NCI-H1417 treated with DMSO at 0.1 percent for 48 hours (cell line): ENCODE data around the gene MRPL38.
"Not testable (repeated sequence)": the region's sequence is repeated elsewhere in the genome, so short reads cannot be mapped to it uniquely, and the experiment has no call there.

Source experiments
- DNase-seq: peaks from one replicate; lab custom pipeline; 2025; lab: John Stamatoyannopoulos, UW

The MRPL38 gene

GRCh38 chr17:75876190-75876937 lies 28.3 kb downstream of the MRPL38 start:
- DNase-seq = peak; percentile 21

GRCh38 chr17:75875940-75876189 lies 28.8 kb downstream of the MRPL38 start:
- DNase-seq = no peak

- DNase-seq = no peak
Measured at GRCh38 chr17:75875182-75875939, 29.3 kb downstream of the MRPL38 start.

- DNase-seq = no peak
Measured at GRCh38 chr17:75874323-75875181, 30.1 kb downstream of the MRPL38 start.

GRCh38 chr17:75873587-75874322 lies 30.9 kb downstream of the MRPL38 start:
- DNase-seq = no peak

- no peak for DNase-seq
Measured at GRCh38 chr17:75872434-75873351, 32.0 kb downstream of the MRPL38 start.

- DNase-seq = not testable (repeated sequence)
Measured at GRCh38 chr17:75870228-75870627, 34.5 kb downstream of the MRPL38 start.

- DNase-seq = no peak
Measured at GRCh38 chr17:75869282-75870141, 35.2 kb downstream of the MRPL38 start.

GRCh38 chr17:75868730-75869281 lies 35.9 kb downstream of the MRPL38 start:
- DNase-seq = not testable (repeated sequence)

- DNase-seq = not testable (repeated sequence)
Measured at GRCh38 chr17:75865404-75866188, 39.1 kb downstream of the MRPL38 start.

- DNase-seq = not testable (repeated sequence)
Measured at GRCh38 chr17:75864887-75865286, 39.8 kb downstream of the MRPL38 start.

GRCh38 chr17:75864448-75864871 lies 40.2 kb downstream of the MRPL38 start:
- DNase-seq = no peak

- no peak for DNase-seq
Measured at GRCh38 chr17:75861927-75862317, 42.8 kb downstream of the MRPL38 start.

GRCh38 chr17:75859358-75859757 lies 45.3 kb downstream of the MRPL38 start:
- not testable (repeated sequence) for DNase-seq

- no peak for DNase-seq
Measured at GRCh38 chr17:75856062-75856756, 48.5 kb downstream of the MRPL38 start.

GRCh38 chr17:75855310-75856061 lies 49.2 kb downstream of the MRPL38 start, which contains the start of gene WBP2:
TSS of gene WBP2 (minus strand) at chr17:75855335. CDS start at chr17:75855297, 38 bp downstream.
- peak; percentile 98 for DNase-seq

- no peak for DNase-seq
Measured at GRCh38 chr17:75854881-75855309, 49.8 kb downstream of the MRPL38 start.
